HepG2 (cell line): ENCODE data around the gene HIGD1A. TPM values are rescaled to one million over a fixed set of nuclear protein-coding genes. Genes with fewer than 3 reads are reported as not detected.
A peak's percentile ranks its signal among the peaks of the same experiment; 100 is the strongest.

ENCODE experiments used
- CREB1 ChIP-seq, 2 experiments: fragments of 450-650 bp in 1 of 2; IDR thresholded peaks; 2 replicates each; pipeline ENCODE4 v1.6.1; 2016 to 2017; ENCODE audit warnings: control low read depth in 1 of 2, mild to moderate bottlenecking in 1 of 2, missing compliant biosample characterization in 1 of 2, missing genetic modification characterization in 1 of 2
- JUND ChIP-seq: sonication (generic); formaldehyde crosslinking; IDR thresholded peaks from 2 replicates; pipeline ENCODE4 v1.8.0; 2022; ENCODE audit warnings: mild to moderate bottlenecking, missing genetic modification reagents
- NFIC ChIP-seq: IDR thresholded peaks from 2 replicates; pipeline ENCODE4 v1.6.1; 2012; ENCODE audit warnings: mild to moderate bottlenecking, low read length, inconsistent platforms
- PAF1 ChIP-seq: IDR thresholded peaks from 2 replicates; pipeline ENCODE4 v1.6.1; 2016; ENCODE audit warnings: missing genetic modification reagents, missing compliant biosample characterization
- RBFOX2 ChIP-seq: fragments of 200-400 bp; formaldehyde crosslinking; IDR thresholded peaks from 2 replicates; pipeline ENCODE4 v1.6.1; 2017; ENCODE audit warnings: low read depth, mild to moderate bottlenecking, low read length
- SKIL ChIP-seq: sonication (generic); formaldehyde crosslinking; IDR thresholded peaks from 2 replicates; pipeline ENCODE4 v1.8.0; 2022; ENCODE audit warnings: missing genetic modification reagents, mild to moderate bottlenecking, moderate library complexity, borderline replicate concordance
- UBTF ChIP-seq: sonication (generic); formaldehyde crosslinking; IDR thresholded peaks from 2 replicates; pipeline ENCODE4 v1.4.0; 2020; ENCODE audit warnings: mild to moderate bottlenecking, missing genetic modification reagents
- ZBTB40 ChIP-seq, 2 experiments: fragments of 450-650 bp in 1 of 2; sonication (generic) in 1 of 2; formaldehyde crosslinking in 1 of 2; IDR thresholded peaks; 2 replicates each; pipeline versions ENCODE4 v1.6.1 to v1.8.0; 2016 to 2022; ENCODE audit warnings: antibody characterized with exemption in 1 of 2, mild to moderate bottlenecking in 1 of 2, missing genetic modification reagents in 1 of 2
- ZNF205 ChIP-seq: IDR thresholded peaks from 2 replicates; pipeline ENCODE4 v1.6.1; 2018; ENCODE audit warnings: missing biosample characterization, missing genetic modification reagents
- ZNF253 ChIP-seq: sonication (generic); formaldehyde crosslinking; IDR thresholded peaks from 2 replicates; pipeline ENCODE4 v1.8.0; 2022; ENCODE audit warnings: mild to moderate bottlenecking, missing genetic modification reagents, borderline replicate concordance
- ZNF256 ChIP-seq: sonication (generic); formaldehyde crosslinking; conservative IDR thresholded peaks from 2 replicates; pipeline ENCODE4 v1.4.0; 2020; ENCODE audit warnings: missing genetic modification reagents
- ZNF75D ChIP-seq: sonication (generic); formaldehyde crosslinking; IDR thresholded peaks from 2 replicates; pipeline ENCODE4 v1.8.1; 2023; ENCODE audit warnings: missing genetic modification reagents, mild to moderate bottlenecking, borderline replicate concordance
- polyA plus RNA-seq, 8 experiments: library from polyadenylated mRNA; depleted of rRNA in 3 of 8; stranded (reverse) in 7 of 8; unstranded in 1 of 8; fragments of >200 nt; fragmentation: Illumina TruSeq in 4 of 8; extraction: Trizol in 4 of 8; gene quantifications; 2 replicates each; pipeline versions ENCODE4 v1.2.1 to v1.2.3, GENCODE V29; 2011 to 2016; ENCODE audit warnings: low read depth in 4 of 8, missing spikeins in 1 of 8, mixed read lengths in 1 of 8; ENCODE audit not compliant: insufficient read depth in 1 of 8
- total RNA-seq, 5 experiments: library from RNA; depleted of rRNA; stranded (reverse); fragments of >200 nt; fragmentation: Illumina TruSeq; extraction: Trizol; gene quantifications; 2 replicates each; pipeline ENCODE4 v1.2.3, GENCODE V29; 2016; ENCODE audit warnings: low read depth in 1 of 5

The HIGD1A gene
- total and polyA plus RNA-seq, 2 of the 13 experiments (the other 11 are each of a cell fraction or from before 2014, with no cell fraction given), result 222 to 253 TPM

GRCh38 chr3:42804106-42804830, at the start of gene HIGD1A (continued):
- TF ChIP-seq RBFOX2 (peak; percentile 98), ZNF253 (CRISPR knock-in tag) (no peak), SKIL (CRISPR knock-in tag) (no peak), CREB1 (IDR thresholded peaks at IDR 0.05) (peak; percentile 78), CREB1 (CRISPR knock-in tag; IDR thresholded peaks at IDR 0.05) (peak; percentile 85), ZNF256 (CRISPR knock-in tag) (no peak), ZBTB40 (IDR thresholded peaks at IDR 0.05) (no peak), ZBTB40 (CRISPR knock-in tag; IDR thresholded peaks at IDR 0.05) (peak; percentile 55), JUND (CRISPR knock-in tag) (no peak), PAF1 (CRISPR knock-in tag) (no peak), ZNF75D (no peak), NFIC (no peak), UBTF (CRISPR knock-in tag) (peak; percentile 92), ZNF205 (CRISPR knock-in tag) (0 out of 2 replicates have a peak, but pooled peaks have one; percentile 16)
